ENCODE measurements around the gene PRR20G.

DNA sequence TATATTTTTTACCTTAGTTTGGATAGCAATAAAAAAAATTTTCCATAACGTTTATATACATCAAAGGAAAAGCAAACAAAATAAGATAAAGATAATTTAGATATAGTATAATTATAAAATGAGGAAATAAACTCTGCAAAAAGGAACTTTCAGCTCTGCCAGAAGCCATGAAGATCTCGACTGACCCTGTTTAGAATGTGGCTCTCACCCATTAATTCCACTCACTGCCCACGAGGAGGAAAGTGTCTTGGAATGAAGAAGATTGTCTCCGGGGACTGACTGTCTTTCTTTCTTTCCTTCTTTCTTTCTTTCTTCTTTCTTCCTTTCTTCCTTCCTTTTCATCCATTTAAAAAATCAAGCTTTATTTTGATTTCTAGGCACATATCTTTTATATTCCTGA, 20.1 kb upstream of the PRR20G start:
- no peak for TF ChIP-seq POLR2A (IDR thresholded peaks at IDR 0.05; ENCODE audit: low read depth, low read length)
- TF ChIP-seq, protein P1, sequence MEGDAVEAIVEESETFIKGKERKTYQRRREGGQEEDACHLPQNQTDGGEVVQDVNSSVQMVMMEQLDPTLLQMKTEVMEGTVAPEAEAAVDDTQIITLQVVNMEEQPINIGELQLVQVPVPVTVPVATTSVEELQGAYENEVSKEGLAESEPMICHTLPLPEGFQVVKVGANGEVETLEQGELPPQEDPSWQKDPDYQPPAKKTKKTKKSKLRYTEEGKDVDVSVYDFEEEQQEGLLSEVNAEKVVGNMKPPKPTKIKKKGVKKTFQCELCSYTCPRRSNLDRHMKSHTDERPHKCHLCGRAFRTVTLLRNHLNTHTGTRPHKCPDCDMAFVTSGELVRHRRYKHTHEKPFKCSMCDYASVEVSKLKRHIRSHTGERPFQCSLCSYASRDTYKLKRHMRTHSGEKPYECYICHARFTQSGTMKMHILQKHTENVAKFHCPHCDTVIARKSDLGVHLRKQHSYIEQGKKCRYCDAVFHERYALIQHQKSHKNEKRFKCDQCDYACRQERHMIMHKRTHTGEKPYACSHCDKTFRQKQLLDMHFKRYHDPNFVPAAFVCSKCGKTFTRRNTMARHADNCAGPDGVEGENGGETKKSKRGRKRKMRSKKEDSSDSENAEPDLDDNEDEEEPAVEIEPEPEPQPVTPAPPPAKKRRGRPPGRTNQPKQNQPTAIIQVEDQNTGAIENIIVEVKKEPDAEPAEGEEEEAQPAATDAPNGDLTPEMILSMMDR (IDR thresholded peaks at IDR 0.05; ENCODE audit: extremely low read depth in 1 of 2, insufficient read depth in 1 of 2, low read depth in 1 of 2, low read length in 2 of 2), result no peak
